Measurements from ENCODE around the gene KRTAP5-6.
A peak's percentile ranks its signal among the peaks of the same experiment; 100 is the strongest.

- TF ChIP-seq CTCF (optimal IDR thresholded peaks at IDR 0.05 in 1 of 3, IDR thresholded peaks at IDR 0.05 in 1 of 3, conservative IDR thresholded peaks at IDR 0.05 in 1 of 3; ENCODE audit: extremely low read depth in 1 of 3, insufficient read depth in 2 of 3, low read length in 3 of 3) (peak in 2 of 3 experiments; percentile 11 to 44), EZH2 (IDR thresholded peaks at IDR 0.05; ENCODE audit: low read length) (no peak)
These were observed 41.6 kb upstream of the KRTAP5-6 start for GRCh38 chr11:1655168-1656060.
